Stimulated activated CD4-positive, alpha-beta T cell treated with anti-CD3 and anti-CD28 coated beads, Interleukin-12 subunit alpha, Interleukin-12 subunit beta, amount 100 ng/mL, for 4 hours (primary cell): ENCODE measurements around the gene ASCL2.
"Not testable (repeated sequence)": the region's sequence is repeated elsewhere in the genome, so short reads cannot be mapped to it uniquely, and the experiment has no call there.

ENCODE experiments used
- DNase-seq: peaks from one replicate; pipeline ENCODE4 v3.0.0-alpha.2; 2020

ASCL2 gene

DNA sequence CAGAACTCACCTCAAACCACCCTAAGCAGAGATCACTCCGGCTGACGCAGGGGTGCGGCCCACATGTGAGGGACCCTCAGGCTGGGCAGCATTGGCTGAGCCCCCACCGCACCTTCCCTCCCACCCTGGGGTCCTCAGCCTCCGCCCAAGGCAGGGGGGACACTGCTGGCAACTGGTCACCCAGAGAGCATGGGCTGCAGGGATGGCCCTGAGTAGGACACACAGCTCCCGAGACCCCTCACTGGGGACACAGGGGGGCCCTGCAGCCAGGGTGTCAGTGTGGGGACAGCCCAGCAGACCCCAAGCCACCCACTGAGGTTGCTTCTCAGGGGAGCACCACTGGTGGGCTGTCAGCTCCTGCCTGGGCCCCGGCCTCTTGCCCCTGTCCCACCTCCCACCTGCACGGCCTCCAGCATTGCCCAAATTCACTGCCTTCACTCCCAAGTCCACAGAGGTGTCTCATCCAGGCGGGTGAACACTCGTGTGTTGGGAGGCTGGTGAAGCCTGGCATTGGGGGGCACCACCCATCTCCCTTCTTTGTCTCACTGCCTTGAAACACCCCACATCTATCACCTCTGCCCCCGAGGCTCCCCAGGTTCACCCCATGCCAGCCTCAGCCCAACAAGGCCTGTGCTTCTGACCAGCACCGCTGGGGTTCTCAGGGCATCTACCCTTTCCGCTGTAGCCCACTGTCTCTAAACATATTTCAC is 26.7 kb upstream of the ASCL2 start:
- DNase-seq: no peak

DNA sequence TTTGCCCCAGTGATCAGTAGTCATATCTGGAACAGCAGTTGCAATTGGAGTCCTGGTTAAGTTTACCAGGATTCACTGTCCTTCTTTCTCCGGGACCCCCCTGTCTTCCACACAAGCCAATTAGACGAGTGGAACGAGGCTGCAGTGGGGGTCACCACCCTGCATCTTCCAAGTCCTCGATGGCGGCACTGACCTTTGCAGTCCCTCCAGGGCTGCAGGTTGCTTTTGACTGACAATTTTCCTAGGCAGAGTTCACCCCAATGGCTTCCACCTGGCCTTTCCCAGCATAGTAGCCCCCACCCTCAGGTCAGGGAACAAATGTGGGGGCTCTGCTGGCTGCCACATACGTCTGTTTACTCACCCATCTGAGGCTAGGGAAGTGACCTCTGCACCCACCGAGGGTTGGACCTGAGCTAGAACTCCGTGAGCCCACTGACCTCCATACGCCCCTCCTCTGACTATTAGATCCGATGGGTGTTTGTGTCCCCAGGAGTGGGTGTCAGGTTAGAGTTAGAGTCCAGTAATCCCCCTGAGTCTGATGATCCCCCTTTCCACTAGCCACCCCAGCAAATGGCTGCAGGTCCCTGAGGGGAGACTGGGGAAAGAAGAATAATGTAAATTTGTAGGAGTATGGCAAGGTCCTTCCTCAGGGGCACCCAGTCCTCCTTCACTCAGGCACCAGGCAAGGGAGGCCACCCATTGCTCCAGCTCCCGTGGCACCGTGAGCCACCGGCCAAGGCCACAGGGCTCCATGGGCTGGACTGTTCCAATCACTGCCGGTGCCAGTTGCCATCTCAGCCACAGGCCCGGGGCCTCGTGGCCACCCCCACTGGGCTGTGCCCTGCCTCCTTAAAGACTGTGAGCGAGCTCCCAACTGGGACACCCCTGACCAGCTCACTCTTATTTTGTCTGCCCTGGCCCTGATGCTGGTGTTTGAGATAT is 25.9 kb upstream of the ASCL2 start:
- DNase-seq: no peak

DNA sequence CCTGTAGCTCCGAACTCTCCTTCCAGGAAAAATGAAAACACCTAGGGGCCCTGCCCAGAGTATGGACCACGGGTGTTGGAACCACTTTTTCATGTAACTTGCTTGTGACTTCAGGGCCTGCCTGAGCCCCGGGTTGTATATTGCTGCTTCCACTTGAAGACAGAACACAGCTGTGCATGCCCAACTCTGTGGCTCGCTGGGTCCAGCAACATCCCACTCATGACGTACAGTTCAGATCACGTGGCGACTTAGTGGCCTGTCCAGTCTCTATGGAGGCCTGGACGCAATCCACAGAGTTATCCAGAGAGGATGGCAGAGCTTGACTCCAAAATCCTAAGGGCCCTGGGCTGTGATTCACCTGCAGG is 24.5 kb upstream of the ASCL2 start:
- DNase-seq: no peak

DNA sequence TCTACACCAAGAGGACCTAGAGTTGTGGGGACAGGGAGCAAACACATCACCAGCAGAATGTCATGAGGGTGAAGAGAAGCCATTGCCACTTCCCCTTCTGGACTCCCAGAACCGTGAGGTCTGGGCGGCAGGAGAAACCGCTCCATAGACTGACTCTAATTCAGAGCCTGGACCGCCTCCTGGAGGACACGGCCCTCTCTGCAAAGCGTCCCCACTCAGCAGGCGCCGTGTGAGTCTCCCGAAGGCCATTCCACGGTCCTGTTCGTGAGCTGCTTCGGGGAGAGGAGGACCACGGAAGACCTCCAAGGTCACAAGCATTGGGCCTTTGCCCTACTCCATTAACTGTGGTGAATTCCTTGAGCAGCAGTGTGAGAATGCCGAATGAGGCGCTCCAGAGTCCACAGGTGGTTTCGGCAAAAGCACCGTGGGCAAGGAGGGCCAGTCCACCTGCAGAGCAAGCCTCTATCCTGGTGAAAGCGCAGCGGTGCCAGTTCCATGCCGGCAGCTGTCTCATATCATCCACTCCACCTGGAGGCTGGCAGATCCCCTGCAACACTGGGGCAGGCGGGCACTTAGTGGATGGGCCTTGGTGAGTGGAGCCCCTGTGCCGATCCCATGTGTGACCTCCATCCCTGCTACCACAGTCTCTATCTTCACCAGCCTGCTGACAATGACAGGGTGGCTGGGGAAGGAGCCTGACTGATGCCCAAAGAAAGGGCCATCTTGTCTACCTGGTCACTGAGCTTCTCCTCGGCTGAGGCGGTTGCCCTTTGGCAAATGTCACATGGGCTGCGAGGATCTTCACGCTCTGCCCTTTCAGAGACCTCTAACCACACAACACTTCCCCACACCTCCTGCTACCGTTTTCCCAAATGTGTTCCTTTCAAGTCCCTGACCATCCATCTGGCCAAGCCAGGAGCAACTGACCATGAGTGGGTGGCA is 23.9 kb upstream of the ASCL2 start:
- DNase-seq: no peak

DNA sequence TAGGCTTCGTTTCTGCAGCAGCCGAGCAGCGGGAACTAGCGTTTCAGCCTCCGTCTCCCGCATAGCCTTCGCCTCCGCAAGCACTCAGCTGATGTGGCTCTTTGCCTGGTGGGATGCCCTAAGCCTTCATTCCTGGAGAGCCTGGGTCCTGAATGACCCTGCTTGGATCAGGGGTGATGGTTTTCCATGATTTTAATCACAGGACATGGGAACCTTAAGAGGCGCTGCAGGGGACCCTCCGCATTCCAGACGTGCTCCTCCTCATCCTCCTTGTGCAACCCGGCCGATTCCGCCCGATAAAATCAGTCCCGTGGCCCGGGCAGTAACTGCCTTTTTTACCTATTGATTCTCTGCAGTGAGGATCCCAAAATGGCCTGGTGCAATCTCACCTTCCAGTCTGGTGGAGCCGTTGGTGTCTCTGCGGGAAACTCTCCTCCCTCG is 23.2 kb upstream of the ASCL2 start:
- DNase-seq: no peak

DNA sequence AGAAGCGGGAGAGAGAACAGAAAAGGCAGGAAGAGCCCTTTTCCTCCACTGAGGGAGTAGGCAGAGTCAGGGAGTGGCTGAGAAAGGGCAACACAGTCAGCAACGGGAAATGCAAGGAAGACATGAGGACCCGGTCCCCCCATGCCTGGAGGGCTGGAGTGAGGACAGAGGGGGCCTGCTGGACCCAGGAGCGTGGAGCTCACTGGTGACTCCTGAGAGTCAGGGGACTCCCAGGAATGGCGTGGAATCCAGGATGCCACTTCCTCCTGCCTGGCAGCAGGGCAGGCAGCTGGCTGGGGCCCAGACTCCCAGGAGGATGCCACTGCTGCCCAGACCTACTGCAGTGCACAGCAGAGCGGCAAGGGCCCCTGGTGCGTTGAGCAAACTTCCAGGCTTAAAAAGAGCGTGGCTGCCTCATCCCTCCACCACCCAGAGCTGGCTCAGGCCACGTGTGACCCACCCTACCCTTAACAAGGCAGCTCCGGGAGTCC is 20.0 kb upstream of the ASCL2 start:
- DNase-seq: no peak

DNA sequence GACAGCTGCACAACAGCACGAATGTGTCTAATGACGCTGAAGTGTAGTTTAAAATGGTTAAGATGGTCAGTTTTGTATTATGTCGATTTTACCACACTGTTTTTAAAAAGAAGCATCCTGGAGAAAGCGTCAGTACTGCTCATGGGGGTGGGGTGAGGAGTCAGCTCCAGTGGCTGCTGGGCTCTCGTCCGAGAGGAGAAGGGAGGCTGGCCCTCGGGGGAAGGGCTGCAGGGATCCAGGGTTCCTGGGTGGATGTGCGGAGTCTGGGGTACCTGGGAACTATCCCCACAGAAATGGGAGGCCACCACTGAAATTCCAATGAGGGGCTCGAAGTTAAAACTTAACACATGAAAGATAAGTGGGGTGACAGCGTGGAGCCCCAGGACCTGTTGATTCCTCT is 19.5 kb upstream of the ASCL2 start:
- no peak for DNase-seq

DNA sequence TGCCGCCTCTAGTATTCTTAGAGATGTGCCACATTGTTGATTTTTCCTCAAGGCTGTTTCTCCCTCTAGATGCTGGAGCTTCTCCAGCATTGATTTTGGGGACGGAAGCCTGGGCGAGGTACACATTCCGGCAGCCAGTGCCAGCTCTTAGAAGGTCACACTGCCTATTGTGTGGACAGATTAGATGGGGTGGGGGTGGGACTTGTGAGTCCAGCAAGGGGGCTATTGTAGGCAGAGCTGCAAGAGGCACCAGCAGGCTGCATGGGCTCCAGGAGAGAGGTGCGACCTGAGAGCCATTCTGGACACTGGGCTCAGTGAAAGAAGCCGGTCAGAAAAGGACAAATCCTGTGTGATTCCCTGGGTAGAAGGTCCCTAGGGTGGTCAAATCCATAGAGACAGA is 19.0 kb upstream of the ASCL2 start:
- DNase-seq: no peak

DNA sequence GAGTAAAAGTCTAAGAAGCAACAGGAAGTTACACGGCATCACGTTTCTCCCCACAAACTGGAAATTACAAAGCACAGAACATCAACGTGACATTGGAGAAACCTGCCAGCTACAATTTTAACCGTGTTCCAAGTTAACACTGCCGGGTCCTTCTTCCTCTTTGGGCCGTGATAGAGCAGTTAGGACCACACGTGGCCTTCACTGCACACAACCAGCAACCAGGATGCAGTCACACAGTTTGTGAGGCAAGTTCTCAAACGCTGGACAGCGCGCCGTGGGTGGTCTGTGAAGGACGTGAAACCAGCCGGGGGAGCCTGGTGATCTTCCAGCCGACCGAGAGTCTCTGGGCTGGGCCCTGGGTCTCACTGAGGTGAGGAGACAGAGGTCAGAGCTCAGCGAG is 16.7 kb upstream of the ASCL2 start:
- no peak for DNase-seq

DNA sequence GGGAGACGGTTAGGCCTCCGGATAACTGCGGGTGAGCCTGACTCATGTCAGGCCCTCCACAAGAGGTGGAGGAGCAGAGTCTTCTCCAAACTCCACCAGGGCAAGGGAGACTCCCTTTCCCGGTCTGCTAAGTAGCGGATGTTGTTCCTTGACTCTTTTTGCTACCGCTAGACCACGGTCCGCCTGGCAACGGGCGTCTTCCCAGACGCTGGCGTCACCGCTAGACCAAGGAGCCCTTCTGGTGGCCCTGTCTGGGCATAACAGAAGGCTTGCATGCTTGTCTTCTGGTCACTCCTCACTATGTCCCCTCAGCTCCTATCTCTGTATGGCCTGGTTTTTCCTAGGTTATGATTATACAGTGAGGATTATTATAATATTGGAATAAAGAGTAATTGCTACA is 16.0 kb upstream of the ASCL2 start:
- not testable (repeated sequence) for DNase-seq

DNA sequence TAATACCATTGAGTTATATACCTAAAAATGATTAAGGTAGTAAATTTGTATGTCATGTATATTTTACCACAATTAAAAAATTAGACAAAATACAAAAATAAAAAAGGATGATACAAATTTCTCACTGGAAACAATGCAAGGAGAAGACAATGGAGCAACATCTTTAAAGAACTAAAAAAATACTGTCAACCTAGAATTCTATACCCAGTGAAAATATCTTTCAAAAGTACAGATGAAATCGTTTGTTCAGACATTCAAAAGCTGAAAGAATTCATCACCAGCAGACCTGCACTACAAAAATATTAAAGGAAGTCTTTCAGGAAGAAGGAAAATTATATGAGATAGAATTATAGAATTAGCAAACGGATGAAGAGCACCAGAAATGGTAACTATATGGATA is 9.8 kb upstream of the ASCL2 start:
- no peak for DNase-seq

DNA sequence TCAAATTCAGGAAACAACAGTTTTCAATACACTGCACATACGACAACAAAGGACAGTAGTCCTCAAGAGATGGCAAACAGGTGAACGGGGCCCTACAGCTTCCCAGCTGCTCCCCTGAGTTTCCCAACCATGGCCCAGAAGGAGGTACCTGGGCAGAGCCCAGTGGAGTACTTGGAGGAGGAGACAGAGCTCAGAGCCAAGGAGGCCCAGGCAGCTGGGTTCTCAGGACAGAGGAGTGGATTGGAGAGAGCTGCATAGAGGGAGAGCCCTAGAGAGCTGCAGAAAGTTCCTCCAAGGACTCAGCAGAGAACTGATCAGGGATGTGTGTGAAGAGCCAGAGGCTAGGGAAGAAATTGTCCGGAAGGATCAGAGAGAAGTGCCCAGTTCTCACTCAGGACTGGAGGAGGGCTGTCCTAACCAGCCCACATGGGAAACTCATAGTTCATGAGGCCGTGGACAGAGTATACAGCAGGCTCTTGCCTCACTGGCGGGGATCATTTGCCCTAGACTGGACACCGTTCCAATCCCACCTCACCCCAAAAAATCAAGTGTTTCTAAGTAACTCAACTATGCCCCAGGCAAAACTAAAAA is 7.6 kb upstream of the ASCL2 start:
- DNase-seq: no peak

DNA sequence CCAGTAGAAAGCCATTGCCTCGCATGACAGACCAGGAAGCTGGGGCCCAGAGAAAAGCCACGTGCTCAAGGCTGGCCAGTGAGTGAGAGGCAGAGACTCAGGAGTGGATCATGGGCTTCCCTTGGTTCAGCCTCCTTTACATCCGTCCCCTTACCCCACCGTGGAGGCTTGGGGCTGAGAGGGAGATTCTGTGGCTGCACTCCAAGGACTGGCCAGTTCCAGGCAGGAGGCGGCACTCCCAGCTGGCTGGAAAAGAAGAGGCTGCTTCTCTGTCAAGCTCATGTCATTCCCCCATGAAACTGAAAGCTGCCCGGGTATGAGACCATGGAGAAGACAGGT is 6.6 kb upstream of the ASCL2 start:
- no peak for DNase-seq

DNA sequence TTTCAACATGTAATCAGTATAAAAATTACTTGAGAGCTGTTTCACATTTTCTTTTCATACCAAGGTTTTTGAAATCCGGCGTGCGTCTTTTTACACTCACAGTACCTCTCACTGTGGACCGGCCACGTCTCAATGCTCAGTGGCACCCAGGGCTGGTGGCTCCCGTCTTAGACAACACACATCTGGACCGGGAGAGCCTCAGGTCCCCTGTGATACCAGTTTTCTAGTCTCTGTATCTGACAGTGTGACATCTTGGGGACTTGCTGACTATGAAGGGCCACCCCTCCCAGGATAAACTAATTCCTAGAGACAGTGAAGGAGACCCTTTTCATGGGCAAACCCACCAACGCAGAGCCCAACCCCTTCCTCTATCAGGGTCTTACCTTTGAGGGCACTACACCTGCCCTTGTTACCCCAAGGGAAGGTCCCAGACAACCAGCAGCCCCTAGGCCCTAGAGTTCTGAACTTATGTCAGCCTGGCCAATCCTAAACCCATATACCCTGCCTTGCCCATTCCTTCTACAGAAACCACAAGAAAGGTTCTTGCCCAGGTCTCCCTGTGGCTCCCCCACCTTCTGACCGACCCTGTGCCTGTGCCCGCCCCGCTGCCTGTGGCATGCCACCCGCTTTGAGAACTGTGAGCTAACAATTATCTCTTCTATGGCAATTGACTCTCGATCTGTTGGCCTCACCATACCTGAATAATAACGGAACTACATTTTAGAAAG is 6.1 kb upstream of the ASCL2 start:
- DNase-seq: no peak

DNA sequence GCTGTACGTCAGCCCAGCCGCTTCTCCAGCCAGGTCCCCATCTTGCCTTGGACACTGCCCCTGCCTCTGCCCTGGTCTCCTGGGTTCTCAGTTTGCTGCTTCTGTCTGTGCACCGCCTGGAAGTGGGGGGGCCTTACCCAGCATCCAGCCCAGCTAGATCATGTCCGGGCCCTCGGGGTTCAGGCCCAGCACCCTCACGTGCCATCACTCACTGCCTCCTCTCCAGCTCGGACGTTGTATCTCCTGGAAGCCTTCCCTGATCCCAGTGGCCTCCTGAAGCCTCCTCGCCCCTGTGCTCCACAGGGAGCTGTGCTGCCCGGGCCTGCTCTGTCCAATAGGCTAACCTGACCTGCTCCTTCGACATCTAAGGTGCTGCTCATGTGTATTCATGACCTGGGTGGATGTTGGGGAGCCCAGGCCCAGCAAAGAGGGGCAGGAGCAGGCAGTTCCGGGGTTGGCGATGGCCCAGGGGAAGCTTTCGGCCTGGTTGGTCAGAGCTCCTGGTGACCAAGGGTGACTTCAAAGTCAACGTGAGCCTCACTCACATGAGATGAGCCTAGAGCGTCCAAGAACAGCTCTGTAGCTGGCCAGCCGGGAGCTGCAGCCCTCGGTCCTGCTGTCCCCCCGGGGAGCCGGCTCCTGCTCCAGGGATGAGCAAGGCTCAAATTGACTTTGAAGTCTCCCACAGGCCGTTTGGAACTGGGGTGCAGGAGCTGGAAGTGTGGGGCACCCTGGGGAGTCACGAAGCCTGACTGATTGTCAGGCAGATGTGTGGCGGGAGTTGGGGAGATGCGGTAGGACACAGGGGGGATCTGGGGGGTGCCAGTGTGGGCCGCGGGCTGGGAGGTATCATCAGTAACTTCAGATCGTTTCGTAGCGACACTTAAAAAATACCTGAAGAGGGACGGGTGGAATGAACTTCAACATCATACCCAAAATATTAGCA is 5.2 kb upstream of the ASCL2 start:
- DNase-seq: no peak

DNA sequence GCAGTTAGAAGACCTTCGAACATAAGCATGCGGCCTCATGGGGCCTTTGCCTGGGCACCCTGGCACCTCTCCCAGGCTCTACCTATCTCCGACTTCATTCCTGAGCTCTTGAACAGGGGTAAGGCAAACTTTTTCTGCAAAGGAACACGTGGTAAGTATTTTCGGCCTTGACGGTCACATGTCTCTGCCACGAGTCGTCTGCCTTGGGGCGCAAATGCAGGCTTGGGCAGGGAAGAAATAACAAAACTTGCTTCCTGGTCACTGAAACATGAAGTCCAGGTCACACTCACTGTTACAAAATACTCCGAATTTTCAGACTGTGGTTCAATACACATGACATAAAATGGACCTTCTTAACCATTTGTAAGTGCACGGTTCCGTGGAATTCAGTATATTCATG is 3.4 kb upstream of the ASCL2 start:
- no peak for DNase-seq

DNA sequence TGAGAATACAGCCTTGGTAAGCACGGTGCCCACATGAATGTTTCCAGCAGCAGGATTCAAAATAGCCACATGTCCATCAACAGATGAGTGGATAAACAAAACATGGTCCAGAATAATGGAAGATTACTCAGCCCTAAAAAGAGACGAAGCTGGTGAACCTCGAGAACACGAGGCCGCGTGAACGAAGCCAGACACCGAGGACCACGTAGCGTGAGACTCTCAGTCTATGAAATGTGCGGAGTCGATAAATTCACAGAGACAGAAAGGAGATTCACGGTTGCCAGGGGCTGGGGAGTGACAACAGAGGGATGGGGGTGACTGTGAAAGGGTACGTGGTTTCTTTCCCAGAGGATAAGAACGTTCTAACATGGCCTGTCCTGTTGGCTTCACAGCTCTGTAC is 2.9 kb upstream of the ASCL2 start:
- no peak for DNase-seq

DNA sequence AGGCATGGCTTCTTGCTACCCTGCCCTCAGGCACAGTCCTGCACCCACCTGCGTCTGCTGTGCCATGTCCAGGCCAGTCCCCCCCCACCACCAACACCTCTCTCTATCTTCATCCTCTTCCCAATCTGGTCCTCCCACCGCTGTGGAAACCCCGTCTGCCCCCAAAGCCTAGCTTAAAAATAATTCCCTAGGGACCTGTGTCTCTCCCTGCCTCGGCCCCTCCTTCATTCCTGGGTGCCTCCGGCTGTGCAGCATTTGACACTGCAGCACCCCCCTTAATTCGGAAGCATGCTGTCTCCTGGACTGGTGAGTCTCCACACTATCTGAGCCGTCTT is 2.5 kb upstream of the ASCL2 start:
- no peak for DNase-seq

DNA sequence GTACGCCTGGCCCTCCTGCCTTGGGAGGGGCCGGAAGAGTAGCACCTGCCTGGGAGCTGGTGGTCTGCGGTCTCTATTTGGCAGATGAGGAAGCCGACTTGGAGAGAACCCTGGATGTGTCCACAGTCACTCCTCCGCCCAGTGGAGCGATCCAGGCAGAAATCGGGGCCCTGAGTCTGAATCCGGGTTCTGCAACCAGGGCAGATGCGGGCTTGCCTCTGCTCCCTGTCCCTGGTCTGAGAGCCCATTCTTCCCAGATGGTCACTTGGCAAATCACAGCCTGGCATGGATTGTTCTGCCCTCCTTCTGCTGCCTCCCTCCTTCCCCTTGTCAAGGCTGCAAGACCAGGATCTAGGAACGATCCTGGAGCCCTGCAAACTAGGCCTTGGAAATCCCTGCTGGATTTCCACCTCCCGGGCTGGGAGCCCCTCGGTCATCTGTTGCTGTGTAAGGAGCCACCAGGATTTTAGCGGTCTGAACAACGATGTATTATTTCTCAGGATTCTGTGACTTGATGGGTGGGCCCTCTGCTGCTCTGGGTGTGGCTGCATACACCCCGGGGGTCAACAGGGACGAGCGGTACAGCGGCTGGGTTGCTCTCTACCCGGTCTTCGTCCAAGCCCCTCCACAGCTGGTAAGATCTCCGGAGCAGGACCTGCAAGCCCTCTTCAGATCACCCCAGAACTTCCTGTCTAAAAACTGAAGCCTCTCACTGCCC is 2.0 kb upstream of the ASCL2 start:
- DNase-seq: no peak
